NB4 (cell line): ENCODE data around the gene YIPF6.
"Not testable (repeated sequence)": the region's sequence is repeated elsewhere in the genome, so short reads cannot be mapped to it uniquely, and the experiment has no call there.

Source experiments
- DNase-seq: peaks from one replicate; pipeline ENCODE4 v3.0.0; 2010; ENCODE audit warnings: low read depth
- H3K4me3 ChIP-seq: one replicate; pipeline ENCODE4 v1.5.1; 2011; ENCODE audit warnings: mild to moderate bottlenecking, low read depth, low read length, moderate library complexity
- CTCF ChIP-seq: IDR thresholded peaks from one replicate; pipeline ENCODE4 v1.5.1; 2012; ENCODE audit warnings: low read depth, low read length
- MAX ChIP-seq: IDR thresholded peaks from 2 replicates; pipeline ENCODE4 v1.6.1; 2011; ENCODE audit warnings: low read depth, low read length
- MYC ChIP-seq: IDR thresholded peaks from 2 replicates; pipeline ENCODE4 v1.6.1; 2011; ENCODE audit warnings: low read depth, low read length
- POLR2A ChIP-seq: IDR thresholded peaks from 2 replicates; pipeline ENCODE4 v1.6.1; 2011; ENCODE audit warnings: mild to moderate bottlenecking; ENCODE audit not compliant: insufficient read length; ENCODE audit errors: extremely low read depth

The YIPF6 gene

GRCh38 chrX:68550193-68550592 is 51.3 kb downstream of the YIPF6 start:
- no peak overlapping the region for H3K4me3 ChIP-seq
- no peak for DNase-seq
- TF ChIP-seq MAX (no peak), CTCF (no peak), MYC (no peak), POLR2A (no peak)

- no peak overlapping the region for H3K4me3 ChIP-seq
- TF ChIP-seq MAX (no peak), MYC (no peak), POLR2A (no peak), CTCF (no peak)
- DNase-seq = no peak
Measured at GRCh38 chrX:68556036-68556435, 57.2 kb downstream of the YIPF6 start.

GRCh38 chrX:68557126-68557525 is 58.3 kb downstream of the YIPF6 start:
- not testable (repeated sequence) for DNase-seq, H3K4me3 ChIP-seq

GRCh38 chrX:68559905-68560304 is 61.1 kb downstream of the YIPF6 start:
- not testable (repeated sequence) for H3K4me3 ChIP-seq, DNase-seq

- TF ChIP-seq CTCF (no peak), MAX (no peak), POLR2A (no peak), MYC (no peak)
- DNase-seq = no peak
- H3K4me3 ChIP-seq = no peak overlapping the region
Measured at GRCh38 chrX:68568136-68568535, 69.3 kb downstream of the YIPF6 start.

GRCh38 chrX:68570598-68570997 is 71.7 kb downstream of the YIPF6 start:
- TF ChIP-seq CTCF = no peak
- TF ChIP-seq MAX = no peak
- no peak for TF ChIP-seq MYC
- TF ChIP-seq POLR2A = no peak
- no peak overlapping the region for H3K4me3 ChIP-seq
- DNase-seq = no peak

- TF ChIP-seq MAX (no peak), MYC (no peak), CTCF (no peak), POLR2A (no peak)
- DNase-seq = no peak
- no peak overlapping the region for H3K4me3 ChIP-seq
Measured at GRCh38 chrX:68571292-68571609, 72.4 kb downstream of the YIPF6 start.
